CD8-positive, alpha-beta memory T cell (primary cell): ENCODE measurements around the gene PHACTR2. TPM values are rescaled to one million over a fixed set of nuclear protein-coding genes. Genes with fewer than 3 reads are reported as not detected.

Experiments
- CTCF ChIA-PET: fragments of 350-600 bp; sonication (Branson Sonifier 250); formaldehyde crosslinking; loops from one replicate; lab custom pipeline; 2021; ENCODE audit warnings: antibody characterized with exemption; lab: Charles Lee
- POLR2A ChIA-PET: fragments of 350-600 bp; sonication (Branson Sonifier 250); formaldehyde crosslinking; loops from one replicate; lab custom pipeline; 2021; ENCODE audit warnings: antibody characterized with exemption; lab: Charles Lee
- DNase-seq, 5 donors: peaks; one replicate each; pipeline versions ENCODE4 v3.0.0 to v3.0.0-alpha.2; 2020 to 2022; ENCODE audit warnings: mixed read lengths in 1 of 5
- H3K27ac ChIP-seq: one replicate; pipeline ENCODE4 v1.7.0; 2013; ENCODE audit warnings: low read depth, mild to moderate bottlenecking, low read length, moderate library complexity
- H3K27me3 ChIP-seq: 2 replicates; pipeline ENCODE4 v1.7.0; 2013; ENCODE audit warnings: low read length, mild to moderate bottlenecking; ENCODE audit not compliant: insufficient read depth, poor library complexity, severe bottlenecking
- H3K36me3 ChIP-seq: 2 replicates; pipeline ENCODE4 v1.7.0; 2013; ENCODE audit warnings: mild to moderate bottlenecking, low read length, moderate library complexity; ENCODE audit not compliant: insufficient read depth
- H3K4me1 ChIP-seq: 2 replicates; pipeline ENCODE4 v1.7.0; 2013; ENCODE audit warnings: mild to moderate bottlenecking, low read length, moderate library complexity; ENCODE audit not compliant: insufficient read depth
- H3K4me3 ChIP-seq: 2 replicates; pipeline ENCODE4 v1.7.0; 2013; ENCODE audit warnings: mild to moderate bottlenecking, low read length
- H3K9me3 ChIP-seq: 2 replicates; pipeline ENCODE4 v1.7.0; 2013; ENCODE audit warnings: mild to moderate bottlenecking, low read length
- H3K27ac Mint-ChIP-seq, 8 donors: one replicate each; pipeline ENCODE4 v1.8.0; 2020 to 2021; ENCODE audit warnings: mixed read lengths in 8 of 8, mild to moderate bottlenecking in 6 of 8, inconsistent platforms in 3 of 8, moderate library complexity in 3 of 8
- H3K27me3 Mint-ChIP-seq, 2 donors: one replicate each; pipeline ENCODE4 v1.8.0; 2020 to 2021; ENCODE audit warnings: mixed read lengths in 2 of 2, mild to moderate bottlenecking in 1 of 2, moderate library complexity in 1 of 2
- H3K36me3 Mint-ChIP-seq, 3 donors: one replicate each; pipeline ENCODE4 v1.8.0; 2020 to 2021; ENCODE audit warnings: mixed read lengths in 3 of 3, inconsistent platforms in 1 of 3, mild to moderate bottlenecking in 1 of 3
- H3K4me1 Mint-ChIP-seq, 3 donors: one replicate each; pipeline ENCODE4 v1.8.0; 2020 to 2021; ENCODE audit warnings: mixed read lengths in 3 of 3, inconsistent platforms in 1 of 3, mild to moderate bottlenecking in 1 of 3
- H3K4me3 Mint-ChIP-seq, 7 donors: one replicate each; pipeline ENCODE4 v1.8.0; 2020 to 2021; ENCODE audit warnings: mixed read lengths in 7 of 7, mild to moderate bottlenecking in 6 of 7, moderate library complexity in 4 of 7, inconsistent platforms in 2 of 7
- H3K9me3 Mint-ChIP-seq, 5 donors: one replicate each; pipeline ENCODE4 v1.8.0; 2020 to 2022; ENCODE audit warnings: mixed read lengths in 5 of 5, mild to moderate bottlenecking in 3 of 5, moderate library complexity in 2 of 5, inconsistent platforms in 1 of 5
- polyA plus RNA-seq: library from polyadenylated mRNA; unstranded; fragments of 300-500 nt; fragmentation: Illumina TruSeq; gene quantifications from one replicate; pipeline ENCODE4 v1.2.3, GENCODE V29; 2021
- total RNA-seq, 2 experiments: library from RNA; stranded (reverse); gene quantifications; one replicate each; pipeline ENCODE4 v1.2.3, GENCODE V29; 2021

Gene PHACTR2
- total and polyA plus RNA-seq, 3 experiments from 2014 or later, result 27.8 to 42.1 (median 29.1) TPM

DNA sequence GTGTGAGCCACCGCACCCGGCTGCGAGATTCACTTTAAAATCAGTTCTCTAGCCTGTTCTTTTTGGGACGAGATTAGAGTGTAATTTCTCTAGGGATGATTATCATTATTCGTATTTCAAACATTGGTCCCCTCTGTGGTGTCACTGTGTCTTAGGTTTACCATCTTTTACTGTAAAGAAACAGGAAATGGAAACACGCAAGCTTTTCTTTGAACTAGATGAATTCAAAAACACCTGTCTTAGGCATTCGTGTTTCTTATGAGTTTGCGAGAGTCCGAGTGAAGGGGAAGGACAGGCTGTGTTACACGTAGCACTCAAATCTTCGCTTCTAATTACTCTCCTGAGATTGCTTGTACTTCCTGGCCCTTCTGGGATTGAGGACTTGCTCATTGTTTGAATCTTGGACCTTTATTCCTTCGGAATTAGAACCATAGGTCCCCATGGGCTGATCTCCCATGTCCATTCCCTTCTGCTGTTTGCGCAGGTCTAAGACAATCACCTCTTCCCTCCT, 61.6 kb downstream of the PHACTR2 start:
- no peaks in the 10 kb centered on the region for H3K4me1 ChIP-seq
- Mint-ChIP-seq H3K9me3 (no peaks in the 10 kb centered on the region), H3K4me3 (no peak overlapping the region), H3K4me1 (peaks cover 15 to 37% (median 21%) of the 10 kb centered on the region in 3 donors), H3K36me3 (peaks cover 2 to 5% (median 4%) of the 10 kb centered on the region in 3 donors), H3K27me3 (no peaks in the 10 kb centered on the region), H3K27ac (peak overlapping the region in 1 of 8 donors; percentile 65)
- POLR2A ChIA-PET, result no interaction called here
- H3K36me3 ChIP-seq, result no peaks in the 10 kb centered on the region
- H3K4me3 ChIP-seq, result no peak overlapping the region
- H3K27ac ChIP-seq, result no peak overlapping the region
- CTCF ChIA-PET, result no interaction called here
- no peak for DNase-seq
- H3K9me3 ChIP-seq, result no peaks in the 10 kb centered on the region
- no peaks in the 10 kb centered on the region for H3K27me3 ChIP-seq

DNA sequence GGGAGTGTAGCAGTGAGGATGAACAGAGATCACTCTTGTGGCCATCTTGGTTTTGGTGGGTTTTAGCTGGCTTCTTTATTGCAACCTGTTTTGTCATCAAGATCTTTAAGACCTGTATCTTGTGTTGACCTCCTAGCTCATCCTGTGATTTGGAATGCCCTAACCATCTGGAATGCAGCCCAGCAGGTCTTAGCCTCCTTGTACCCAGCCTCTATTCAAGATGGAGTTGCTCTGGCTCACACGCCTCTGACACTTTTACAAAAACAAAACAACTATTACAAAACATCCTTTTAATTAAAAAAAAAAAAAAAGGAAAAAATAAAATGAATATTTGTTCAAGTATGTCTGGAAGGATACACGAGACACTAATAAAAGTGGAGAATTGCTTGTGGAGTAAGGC, 62.4 kb downstream of the PHACTR2 start:
- H3K27me3 Mint-ChIP-seq, result no peaks in the 10 kb centered on the region
- Histone ChIP-seq H3K4me1 (no peaks in the 10 kb centered on the region), H3K9me3 (no peaks in the 10 kb centered on the region), H3K4me3 (no peak overlapping the region), H3K27ac (no peak overlapping the region), H3K27me3 (no peaks in the 10 kb centered on the region), H3K36me3 (no peaks in the 10 kb centered on the region)
- H3K36me3 Mint-ChIP-seq, result peaks cover 2 to 6% (median 4%) of the 10 kb centered on the region in 3 donors
- DNase-seq, result no peak
- peaks cover 10 to 30% (median 18%) of the 10 kb centered on the region in 3 donors for H3K4me1 Mint-ChIP-seq
- H3K27ac Mint-ChIP-seq, result no peak overlapping the region
- ChIA-PET CTCF (no interaction called here), POLR2A (no interaction called here)
- H3K4me3 Mint-ChIP-seq, result no peak overlapping the region
- H3K9me3 Mint-ChIP-seq, result no peaks in the 10 kb centered on the region

DNA sequence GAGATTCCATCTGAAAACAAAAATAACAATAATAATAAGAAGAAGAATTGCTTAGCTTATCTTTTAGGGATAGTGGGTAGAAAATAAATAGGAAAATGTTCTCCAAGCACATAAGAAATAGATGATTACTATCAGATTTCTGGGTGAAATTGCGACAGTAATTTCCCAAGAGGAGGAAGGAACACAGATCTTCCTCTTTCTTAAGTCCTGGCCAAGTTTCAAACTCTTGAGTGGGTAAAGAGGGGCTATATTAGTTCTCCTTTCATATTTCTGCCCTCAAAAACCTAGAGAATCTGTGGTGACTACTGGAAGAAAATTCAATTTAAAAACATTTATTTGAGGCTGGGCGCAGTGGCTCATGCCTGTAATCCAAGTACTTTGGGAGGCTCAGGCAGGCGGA, 63.7 kb downstream of the PHACTR2 start:
- Histone ChIP-seq H3K36me3 (no peaks in the 10 kb centered on the region), H3K27me3 (no peaks in the 10 kb centered on the region), H3K27ac (no peak overlapping the region), H3K4me3 (no peak overlapping the region), H3K9me3 (no peaks in the 10 kb centered on the region), H3K4me1 (no peaks in the 10 kb centered on the region)
- no peak for DNase-seq
- H3K36me3 Mint-ChIP-seq, result peaks cover 2 to 6% (median 4%) of the 10 kb centered on the region in 3 donors
- peaks cover 0 to 3% of the 10 kb centered on the region in 2 donors for H3K27me3 Mint-ChIP-seq
- H3K4me1 Mint-ChIP-seq, result peaks cover 7 to 37% (median 15%) of the 10 kb centered on the region in 3 donors
- ChIA-PET CTCF (no interaction called here), POLR2A (no interaction called here)
- peak overlapping the region in 1 of 8 donors; percentile 81 for H3K27ac Mint-ChIP-seq
- H3K9me3 Mint-ChIP-seq, result no peaks in the 10 kb centered on the region
- H3K4me3 Mint-ChIP-seq, result no peak overlapping the region

DNA sequence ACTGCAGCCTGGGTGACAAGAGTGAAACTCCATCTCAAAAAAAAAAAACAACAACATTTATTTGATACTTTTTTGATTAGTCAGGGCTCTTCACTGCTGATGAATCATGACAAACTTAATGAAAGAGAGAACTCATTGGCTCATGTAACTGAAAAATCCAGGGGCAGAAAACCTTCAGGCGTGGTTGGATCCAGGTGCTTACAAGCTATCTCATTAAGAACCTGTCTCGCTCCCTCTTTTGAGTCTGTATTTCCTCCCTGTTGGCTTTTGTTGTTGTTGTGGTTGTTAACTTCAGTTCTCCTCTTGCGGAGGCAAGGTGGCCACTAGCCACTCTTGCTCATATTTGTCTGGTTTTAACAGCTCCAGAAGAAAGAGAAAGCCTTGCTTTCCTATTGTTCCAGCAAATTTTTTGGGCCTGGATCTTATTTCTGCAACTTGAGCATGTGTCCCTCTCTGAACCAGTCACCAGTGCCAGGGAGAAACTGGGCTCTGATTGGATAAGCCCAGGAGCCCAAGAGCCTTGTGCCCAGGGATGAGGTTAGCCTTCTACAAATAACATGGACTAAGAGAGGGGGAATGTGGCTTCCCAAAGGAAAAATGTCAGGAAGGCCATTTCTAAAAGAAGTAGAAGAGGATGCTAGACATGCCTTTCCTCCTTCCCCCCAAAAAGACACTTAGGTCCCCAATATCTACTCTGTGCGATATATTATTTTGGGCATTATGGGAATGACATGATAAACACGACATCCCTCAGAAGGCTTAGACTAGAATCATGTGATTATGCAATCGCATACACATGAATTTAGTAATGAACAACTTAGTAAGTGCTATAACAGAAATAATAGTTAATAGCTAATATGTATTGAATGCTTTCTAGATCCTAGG, 64.5 kb downstream of the PHACTR2 start:
- no peak overlapping the region for H3K4me3 ChIP-seq
- Mint-ChIP-seq H3K4me3 (no peak overlapping the region), H3K9me3 (no peaks in the 10 kb centered on the region), H3K27me3 (peaks cover 0 to 3% of the 10 kb centered on the region in 2 donors), H3K4me1 (peaks cover 7 to 44% (median 17%) of the 10 kb centered on the region in 3 donors), H3K36me3 (peaks cover 2 to 6% (median 4%) of the 10 kb centered on the region in 3 donors), H3K27ac (peak overlapping the region in 1 of 8 donors; percentile 7)
- no peaks in the 10 kb centered on the region for H3K9me3 ChIP-seq
- DNase-seq, result no peak
- no peaks in the 10 kb centered on the region for H3K27me3 ChIP-seq
- H3K36me3 ChIP-seq, result no peaks in the 10 kb centered on the region
- ChIA-PET POLR2A (no interaction called here), CTCF (no interaction called here)
- no peaks in the 10 kb centered on the region for H3K4me1 ChIP-seq
- no peak overlapping the region for H3K27ac ChIP-seq

DNA sequence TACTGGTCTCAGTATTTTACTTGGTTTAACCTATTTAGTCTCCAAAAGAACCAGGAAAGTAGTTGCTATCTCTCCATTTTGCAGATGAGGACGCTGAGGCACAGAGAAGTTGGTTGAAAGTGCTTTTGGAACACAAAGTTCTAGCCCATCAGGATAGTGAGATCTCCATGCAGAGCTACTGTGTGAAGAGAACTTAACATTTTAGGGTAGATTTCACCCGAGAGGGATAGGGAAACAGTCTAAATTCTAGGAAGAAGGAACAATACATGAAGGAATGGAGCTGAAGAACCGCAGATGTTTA, 65.1 kb downstream of the PHACTR2 start:
- Mint-ChIP-seq H3K36me3 (peaks cover 2 to 6% (median 4%) of the 10 kb centered on the region in 3 donors), H3K27ac (no peak overlapping the region), H3K4me3 (no peak overlapping the region), H3K27me3 (peaks cover 0 to 3% of the 10 kb centered on the region in 2 donors), H3K4me1 (peaks cover 13 to 45% (median 20%) of the 10 kb centered on the region in 3 donors), H3K9me3 (no peaks in the 10 kb centered on the region)
- no peak for DNase-seq
- ChIA-PET CTCF (no interaction called here), POLR2A (no interaction called here)
- Histone ChIP-seq H3K36me3 (no peaks in the 10 kb centered on the region), H3K4me3 (no peak overlapping the region), H3K4me1 (no peaks in the 10 kb centered on the region), H3K27ac (no peak overlapping the region), H3K9me3 (no peaks in the 10 kb centered on the region), H3K27me3 (no peaks in the 10 kb centered on the region)

DNA sequence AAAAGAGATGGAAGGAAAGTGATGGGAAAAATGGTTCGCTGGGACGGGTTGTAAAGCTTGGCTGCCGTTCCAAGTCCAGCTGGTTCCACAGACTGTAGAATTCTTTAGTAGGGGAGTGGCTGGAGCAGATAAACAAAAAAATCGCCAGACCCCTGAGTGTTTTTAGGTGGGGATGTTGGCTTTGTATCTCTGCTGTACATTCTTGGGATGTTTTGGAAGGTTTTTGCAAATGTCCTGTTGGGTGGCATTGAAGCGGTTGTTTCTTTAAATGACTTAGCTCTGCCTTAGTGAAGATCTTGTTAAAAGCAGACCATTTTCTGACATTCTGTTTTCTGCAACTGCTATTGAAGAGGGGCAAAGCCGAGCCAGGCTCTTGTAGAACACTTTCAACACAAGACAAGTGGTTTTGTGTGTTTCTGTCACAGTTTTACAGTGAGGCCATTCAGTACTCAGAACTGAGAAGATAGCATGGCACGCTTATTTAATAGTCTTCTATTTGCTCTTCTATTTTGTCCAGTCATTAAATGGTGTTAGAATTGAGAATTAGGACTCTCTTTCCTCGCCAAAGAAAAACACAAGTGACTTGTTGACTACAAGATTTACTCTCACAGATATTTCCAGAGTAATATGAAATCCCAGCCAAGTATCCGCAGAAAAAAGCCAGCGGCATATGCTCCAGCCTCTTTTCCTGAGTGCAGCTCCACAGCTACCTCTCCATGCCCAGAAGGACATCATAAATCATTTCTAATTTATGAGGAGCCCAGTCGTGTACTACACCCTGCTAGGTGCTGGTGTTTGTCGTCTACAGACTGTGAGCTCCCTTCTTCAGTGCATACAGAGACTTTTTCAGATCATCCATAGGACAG, 65.8 kb downstream of the PHACTR2 start:
- ChIA-PET CTCF (no interaction called here), POLR2A (no interaction called here)
- Histone ChIP-seq H3K27ac (no peak overlapping the region), H3K27me3 (no peaks in the 10 kb centered on the region), H3K9me3 (no peaks in the 10 kb centered on the region), H3K4me3 (no peak overlapping the region), H3K36me3 (no peaks in the 10 kb centered on the region), H3K4me1 (no peaks in the 10 kb centered on the region)
- Mint-ChIP-seq H3K27me3 (peaks cover 0 to 3% of the 10 kb centered on the region in 2 donors), H3K4me1 (peaks cover 14 to 45% (median 21%) of the 10 kb centered on the region in 3 donors), H3K27ac (peak overlapping the region in 1 of 8 donors; percentile 4), H3K4me3 (no peak overlapping the region), H3K9me3 (no peaks in the 10 kb centered on the region), H3K36me3 (peaks cover 3 to 7% (median 4%) of the 10 kb centered on the region in 3 donors)
- DNase-seq, result no peak

DNA sequence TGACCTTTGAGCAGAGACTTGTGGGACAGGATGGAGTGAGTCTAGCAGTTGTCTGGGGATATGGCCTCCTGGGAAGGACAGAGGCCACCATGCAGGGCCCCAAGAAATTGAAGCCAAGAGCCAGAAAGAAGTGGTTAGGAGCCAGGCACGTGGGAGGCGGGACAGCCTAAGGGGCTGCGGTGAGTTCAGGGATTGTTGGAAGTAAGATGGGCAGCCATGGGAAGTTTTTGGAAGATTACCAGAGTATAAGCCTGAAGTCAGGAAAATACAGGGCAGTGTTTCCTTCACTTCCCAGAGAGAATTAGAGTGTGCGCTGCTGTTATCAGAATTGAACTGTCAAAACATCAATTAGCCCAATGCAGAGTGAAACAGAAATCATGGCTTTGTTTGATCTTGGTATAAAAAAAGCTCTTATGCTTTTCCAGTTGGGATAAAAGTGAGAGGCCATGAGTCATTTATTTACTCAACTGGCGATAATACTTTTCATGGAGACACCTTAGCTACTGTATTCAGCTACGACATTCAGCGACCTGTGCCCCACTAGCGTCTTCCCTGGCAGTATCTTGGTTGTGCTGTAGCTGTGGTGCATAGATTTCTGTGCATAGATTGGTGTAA, 66.9 kb downstream of the PHACTR2 start:
- Mint-ChIP-seq H3K4me3 (no peak overlapping the region), H3K9me3 (no peaks in the 10 kb centered on the region), H3K36me3 (peaks cover 4 to 6% (median 6%) of the 10 kb centered on the region in 3 donors), H3K4me1 (peaks cover 11 to 38% (median 19%) of the 10 kb centered on the region in 3 donors), H3K27ac (peak overlapping the region in 2 of 8 donors; percentile 14 to 38), H3K27me3 (peaks cover 0 to 3% of the 10 kb centered on the region in 2 donors)
- Histone ChIP-seq H3K27me3 (no peaks in the 10 kb centered on the region), H3K4me3 (no peak overlapping the region), H3K9me3 (no peaks in the 10 kb centered on the region), H3K36me3 (no peaks in the 10 kb centered on the region), H3K4me1 (no peaks in the 10 kb centered on the region), H3K27ac (no peak overlapping the region)
- no peak for DNase-seq
- ChIA-PET CTCF (no interaction called here), POLR2A (no interaction called here)
